HepG2 (cell line): ENCODE measurements around the gene RTN1. TPM values are rescaled to one million over a fixed set of nuclear protein-coding genes. Genes with fewer than 3 reads are reported as not detected.

Experiments
- ATAC-seq: fragments of 200-7000 bp; cut with Tn5 transposase; 3 replicates; pipeline ENCODE4 v1.9.1; 2020; ENCODE audit warnings: mild to moderate bottlenecking, moderate library complexity
- BruUV-seq: library from RNA; stranded (reverse); fragments of 400-500 nt; replicated peaks from 2 replicates; lab custom pipeline; 2021; lab: Mats Ljungman, UMichigan
- CTCF ChIA-PET: fragments of 300-600 bp; formaldehyde crosslinking; extraction: SDS; loops from one replicate; lab custom pipeline; 2021; ENCODE audit warnings: low total read pairs, inconsistent platforms, low intra/inter-chr PET ratio; lab: Yijun Ruan, JAX
- POLR2A ChIA-PET: fragments of 350-600 bp; sonication (Branson Sonifier 250); formaldehyde crosslinking; loops from one replicate; lab custom pipeline; 2020; ENCODE audit warnings: antibody characterized with exemption, inconsistent platforms; lab: Yijun Ruan, JAX
- DNase-seq: peaks from one replicate; pipeline ENCODE4 v3.0.0-alpha.2; 2015; ENCODE audit warnings: low spot score
- FAIRE-seq: peaks from 3 replicates; lab custom pipeline; 2011; peaks lifted over from hg19 to GRCh38; lab: Jason Lieb, UNC
- H2AFZ ChIP-seq: one replicate; pipeline ENCODE4 v1.6.1; 2011; ENCODE audit warnings: low read length, inconsistent platforms
- H3K27ac ChIP-seq: fragments of 300-600 bp; 3 replicates; pipeline ENCODE4 v1.8.0; 2011; ENCODE audit warnings: mixed run types, mild to moderate bottlenecking, mixed read lengths, low read length, inconsistent platforms; ENCODE audit not compliant: insufficient read depth; ENCODE audit errors: extremely low read length
- H3K27me3 ChIP-seq, 2 experiments: fragments of 200-600 bp in 1 of 2; 2 replicates in 1 of 2; 3 replicates in 1 of 2; pipeline versions ENCODE4 v1.6.0 to v1.8.0; 2011; ENCODE audit warnings: low read length in 2 of 2, mild to moderate bottlenecking in 2 of 2, moderate library complexity in 2 of 2, inconsistent platforms in 1 of 2; ENCODE audit not compliant: insufficient read depth in 2 of 2, control insufficient read depth in 1 of 2
- H3K36me3 ChIP-seq, 2 experiments: fragments of 200-600 bp in 1 of 2; replicated peaks in 1 of 2; 2 replicates in 1 of 2; 3 replicates in 1 of 2; pipeline versions ENCODE4 v1.5.1 to v1.8.0; 2011; ENCODE audit warnings: low read length in 2 of 2, inconsistent platforms in 1 of 2; ENCODE audit not compliant: insufficient read depth in 2 of 2, control insufficient read depth in 1 of 2
- H3K4me1 ChIP-seq: 2 replicates; pipeline ENCODE4 v1.5.1; 2012; ENCODE audit warnings: low read length, inconsistent platforms; ENCODE audit not compliant: insufficient read depth
- H3K4me2 ChIP-seq: 2 replicates; pipeline ENCODE4 v1.6.0; 2011; ENCODE audit warnings: low read depth, low read length, inconsistent platforms
- H3K4me3 ChIP-seq, 3 experiments: fragments of 200-600 bp in 1 of 3; sonication (generic), shearing (Covaris generic) in 1 of 3; replicated peaks in 1 of 3; 2 replicates each; pipeline ENCODE4 v1.5.1; 2011 to 2016; ENCODE audit warnings: low read length in 3 of 3, inconsistent platforms in 2 of 3, low read depth in 2 of 3, mild to moderate bottlenecking in 2 of 3, control low read depth in 1 of 3, mixed read lengths in 1 of 3; ENCODE audit not compliant: insufficient read depth in 1 of 3
- H3K79me2 ChIP-seq: one replicate; pipeline ENCODE4 v1.6.1; 2011; ENCODE audit warnings: low read length, inconsistent platforms; ENCODE audit not compliant: insufficient read depth
- H3K9ac ChIP-seq: 2 replicates; pipeline ENCODE4 v1.6.0; 2011; ENCODE audit warnings: mild to moderate bottlenecking, low read depth, low read length, inconsistent platforms; ENCODE audit not compliant: insufficient read depth
- H3K9me3 ChIP-seq: 2 replicates; pipeline ENCODE4 v1.5.1; 2012; ENCODE audit warnings: mild to moderate bottlenecking, low read length
- H4K20me1 ChIP-seq: 2 replicates; pipeline ENCODE4 v1.6.0; 2011; ENCODE audit warnings: inconsistent platforms, mild to moderate bottlenecking, low read length, moderate library complexity; ENCODE audit not compliant: insufficient read depth
- AHR ChIP-seq: IDR thresholded peaks from 2 replicates; pipeline ENCODE4 v1.6.1; 2018; ENCODE audit warnings: missing genetic modification reagents, missing compliant biosample characterization
- GATAD1 ChIP-seq: IDR thresholded peaks from 2 replicates; pipeline ENCODE4 v1.6.1; 2016; ENCODE audit warnings: missing genetic modification reagents, missing compliant biosample characterization
- HDAC2 ChIP-seq: sonication (generic); formaldehyde crosslinking; IDR thresholded peaks from 2 replicates; pipeline ENCODE4 v1.4.0; 2020; ENCODE audit warnings: missing genetic modification reagents
- MIXL1 ChIP-seq: IDR thresholded peaks from 2 replicates; pipeline ENCODE4 v1.6.1; 2016
- POLR2AphosphoS2 ChIP-seq: IDR thresholded peaks from 2 replicates; pipeline ENCODE4 v1.6.1; 2011; ENCODE audit warnings: low read depth, low read length, improper control_type of control experiment
- ZNF235 ChIP-seq: sonication (generic); formaldehyde crosslinking; IDR thresholded peaks from 2 replicates; pipeline ENCODE4 v1.8.1; 2023; ENCODE audit warnings: mild to moderate bottlenecking, missing genetic modification reagents, borderline replicate concordance
- ZNF510 ChIP-seq: sonication (generic); formaldehyde crosslinking; IDR thresholded peaks from 2 replicates; pipeline ENCODE4 v1.4.0; 2020; ENCODE audit warnings: low read depth, mild to moderate bottlenecking, missing genetic modification reagents
- ZNF652 ChIP-seq: IDR thresholded peaks from 2 replicates; pipeline ENCODE4 v1.6.1; 2016; ENCODE audit warnings: low read depth, borderline replicate concordance
- ZNF724P ChIP-seq: sonication (generic); formaldehyde crosslinking; IDR thresholded peaks from 2 replicates; pipeline ENCODE4 v1.8.0; 2022; ENCODE audit warnings: missing genetic modification reagents, borderline replicate concordance
- ZNF782 ChIP-seq: sonication (generic); formaldehyde crosslinking; IDR thresholded peaks from 2 replicates; pipeline ENCODE4 v1.4.0; 2020; ENCODE audit warnings: missing genetic modification reagents, mild to moderate bottlenecking, borderline replicate concordance
- WGBS: methylation state at CpG from one replicate; pipeline ENCODE4 v1.1.6; 2017; ENCODE audit warnings: low lambda C conversion rate; 5-methylcytosine and 5-hydroxymethylcytosine counted together
- in situ Hi-C: cut with HindIII; loops from 2 replicates; pipeline ENCODE4 v1.10.0; 2017; ENCODE audit warnings: low pct_unique_long_range_greater_than_20kb; ENCODE audit not compliant: extremely low pct_ligation_motif_present
- intact Hi-C: fragments of 100-400 bp; cut with micrococcal nuclease; formaldehyde crosslinking; loops from one replicate; pipeline ENCODE4 v1.10.0; 2022; ENCODE audit not compliant: unreplicated experiment
- polyA plus RNA-seq, 8 experiments: library from polyadenylated mRNA; depleted of rRNA in 3 of 8; stranded (reverse) in 7 of 8; unstranded in 1 of 8; fragments of >200 nt; fragmentation: Illumina TruSeq in 4 of 8; extraction: Trizol in 4 of 8; gene quantifications; 2 replicates each; pipeline versions ENCODE4 v1.2.1 to v1.2.3, GENCODE V29; 2011 to 2016; ENCODE audit warnings: low read depth in 4 of 8, missing spikeins in 1 of 8, mixed read lengths in 1 of 8; ENCODE audit not compliant: insufficient read depth in 1 of 8
- total RNA-seq, 5 experiments: library from RNA; depleted of rRNA; stranded (reverse); fragments of >200 nt; fragmentation: Illumina TruSeq; extraction: Trizol; gene quantifications; 2 replicates each; pipeline ENCODE4 v1.2.3, GENCODE V29; 2016; ENCODE audit warnings: low read depth in 1 of 5
- TF ChIP-seq, protein P1 (sequence below): IDR thresholded peaks from 2 replicates; pipeline ENCODE4 v1.6.1; 2016
- TF ChIP-seq, protein P2 (sequence below): sonication (generic); formaldehyde crosslinking; IDR thresholded peaks from 2 replicates; pipeline ENCODE4 v1.4.0; 2020; ENCODE audit warnings: missing genetic modification reagents, borderline replicate concordance
- TF ChIP-seq, protein P3 (sequence below): sonication (generic); formaldehyde crosslinking; IDR thresholded peaks from 2 replicates; pipeline ENCODE4 v1.4.0; 2020; ENCODE audit warnings: missing genetic modification reagents
- TF ChIP-seq, protein P4 (sequence below): sonication (generic); formaldehyde crosslinking; IDR thresholded peaks from 2 replicates; pipeline ENCODE4 v1.4.0; 2020; ENCODE audit warnings: missing genetic modification reagents

Gene RTN1
- total and polyA plus RNA-seq, 2 of the 13 experiments (the other 11 are each of a cell fraction or from before 2014, with no cell fraction given), result 0.04 to 0.18 TPM

DNA sequence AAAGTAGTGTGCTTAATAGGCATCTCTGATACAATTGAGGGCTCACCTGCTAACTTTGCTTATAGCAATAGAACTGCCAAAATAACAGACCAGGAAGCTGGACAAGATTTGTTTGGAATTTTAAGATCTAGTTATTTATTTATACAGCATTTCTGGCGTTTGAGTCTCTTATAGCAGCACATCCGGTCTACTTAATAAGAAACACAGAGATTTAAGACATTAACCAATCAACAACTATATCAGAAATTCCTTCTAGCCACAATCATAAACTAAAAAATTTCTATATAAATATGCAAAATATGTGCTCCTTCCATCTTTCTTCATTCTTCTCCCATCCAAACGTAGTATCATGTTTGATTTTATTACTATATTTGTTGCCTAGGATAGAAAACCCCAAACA is 2.6 kb downstream of the RTN1 start:
- no peaks in the 10 kb centered on the region for H3K36me3 ChIP-seq
- H3K9ac ChIP-seq, result no peak overlapping the region
- 0% methylated on average over 3 of the region's 3 CpGs for WGBS
- no peak overlapping the region for H3K4me3 ChIP-seq
- H3K9me3 ChIP-seq, result no peaks in the 10 kb centered on the region
- no peak for FAIRE-seq
- POLR2A ChIA-PET, result no interaction called here
- DNase-seq, result no peak
- CTCF ChIA-PET, result no interaction called here
- H3K4me2 ChIP-seq, result no peak overlapping the region
- no peak overlapping the region for H3K27ac ChIP-seq
- no peaks in the 10 kb centered on the region for H3K79me2 ChIP-seq
- H2AFZ ChIP-seq, result no peak overlapping the region
- peaks cover 8% of the 10 kb centered on the region; the same call in 1 of the 2 replicates for H3K4me1 ChIP-seq
- no peak for ATAC-seq
- BruUV-seq, result no TSS peak
- intact Hi-C loops (no loop called here), in situ Hi-C loops (no loop called here)
- no peaks in the 10 kb centered on the region for H4K20me1 ChIP-seq
- peaks cover 0 to 30% of the 10 kb centered on the region in 2 experiments; a peak in 2 of 5 replicates for H3K27me3 ChIP-seq
- no peak for TF ChIP-seq ZNF652 (CRISPR knock-in tag)
- TF ChIP-seq ZNF235, result no peak
- no peak for TF ChIP-seq ZNF724P (CRISPR knock-in tag)
- TF ChIP-seq GATAD1 (CRISPR knock-in tag), result no peak
- TF ChIP-seq, protein P1, sequence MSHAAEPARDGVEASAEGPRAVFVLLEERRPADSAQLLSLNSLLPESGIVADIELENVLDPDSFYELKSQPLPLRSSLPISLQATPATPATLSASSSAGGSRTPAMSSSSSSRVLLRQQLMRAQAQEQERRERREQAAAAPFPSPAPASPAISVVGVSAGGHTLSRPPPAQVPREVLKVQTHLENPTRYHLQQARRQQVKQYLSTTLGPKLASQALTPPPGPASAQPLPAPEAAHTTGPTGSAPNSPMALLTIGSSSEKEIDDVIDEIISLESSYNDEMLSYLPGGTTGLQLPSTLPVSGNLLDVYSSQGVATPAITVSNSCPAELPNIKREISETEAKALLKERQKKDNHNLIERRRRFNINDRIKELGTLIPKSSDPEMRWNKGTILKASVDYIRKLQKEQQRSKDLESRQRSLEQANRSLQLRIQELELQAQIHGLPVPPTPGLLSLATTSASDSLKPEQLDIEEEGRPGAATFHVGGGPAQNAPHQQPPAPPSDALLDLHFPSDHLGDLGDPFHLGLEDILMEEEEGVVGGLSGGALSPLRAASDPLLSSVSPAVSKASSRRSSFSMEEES (CRISPR knock-in tag), result no peak
- TF ChIP-seq ZNF782 (CRISPR knock-in tag), result no peak
- TF ChIP-seq ZNF510 (CRISPR knock-in tag), result no peak
- TF ChIP-seq, protein P2, sequence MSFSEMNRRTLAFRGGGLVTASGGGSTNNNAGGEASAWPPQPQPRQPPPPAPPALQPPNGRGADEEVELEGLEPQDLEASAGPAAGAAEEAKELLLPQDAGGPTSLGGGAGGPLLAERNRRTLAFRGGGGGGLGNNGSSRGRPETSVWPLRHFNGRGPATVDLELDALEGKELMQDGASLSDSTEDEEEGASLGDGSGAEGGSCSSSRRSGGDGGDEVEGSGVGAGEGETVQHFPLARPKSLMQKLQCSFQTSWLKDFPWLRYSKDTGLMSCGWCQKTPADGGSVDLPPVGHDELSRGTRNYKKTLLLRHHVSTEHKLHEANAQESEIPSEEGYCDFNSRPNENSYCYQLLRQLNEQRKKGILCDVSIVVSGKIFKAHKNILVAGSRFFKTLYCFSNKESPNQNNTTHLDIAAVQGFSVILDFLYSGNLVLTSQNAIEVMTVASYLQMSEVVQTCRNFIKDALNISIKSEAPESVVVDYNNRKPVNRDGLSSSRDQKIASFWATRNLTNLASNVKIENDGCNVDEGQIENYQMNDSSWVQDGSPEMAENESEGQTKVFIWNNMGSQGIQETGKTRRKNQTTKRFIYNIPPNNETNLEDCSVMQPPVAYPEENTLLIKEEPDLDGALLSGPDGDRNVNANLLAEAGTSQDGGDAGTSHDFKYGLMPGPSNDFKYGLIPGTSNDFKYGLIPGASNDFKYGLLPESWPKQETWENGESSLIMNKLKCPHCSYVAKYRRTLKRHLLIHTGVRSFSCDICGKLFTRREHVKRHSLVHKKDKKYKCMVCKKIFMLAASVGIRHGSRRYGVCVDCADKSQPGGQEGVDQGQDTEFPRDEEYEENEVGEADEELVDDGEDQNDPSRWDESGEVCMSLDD (CRISPR knock-in tag), result no peak
- TF ChIP-seq AHR (CRISPR knock-in tag), result no peak
- no peak for TF ChIP-seq MIXL1
- TF ChIP-seq, protein P3, sequence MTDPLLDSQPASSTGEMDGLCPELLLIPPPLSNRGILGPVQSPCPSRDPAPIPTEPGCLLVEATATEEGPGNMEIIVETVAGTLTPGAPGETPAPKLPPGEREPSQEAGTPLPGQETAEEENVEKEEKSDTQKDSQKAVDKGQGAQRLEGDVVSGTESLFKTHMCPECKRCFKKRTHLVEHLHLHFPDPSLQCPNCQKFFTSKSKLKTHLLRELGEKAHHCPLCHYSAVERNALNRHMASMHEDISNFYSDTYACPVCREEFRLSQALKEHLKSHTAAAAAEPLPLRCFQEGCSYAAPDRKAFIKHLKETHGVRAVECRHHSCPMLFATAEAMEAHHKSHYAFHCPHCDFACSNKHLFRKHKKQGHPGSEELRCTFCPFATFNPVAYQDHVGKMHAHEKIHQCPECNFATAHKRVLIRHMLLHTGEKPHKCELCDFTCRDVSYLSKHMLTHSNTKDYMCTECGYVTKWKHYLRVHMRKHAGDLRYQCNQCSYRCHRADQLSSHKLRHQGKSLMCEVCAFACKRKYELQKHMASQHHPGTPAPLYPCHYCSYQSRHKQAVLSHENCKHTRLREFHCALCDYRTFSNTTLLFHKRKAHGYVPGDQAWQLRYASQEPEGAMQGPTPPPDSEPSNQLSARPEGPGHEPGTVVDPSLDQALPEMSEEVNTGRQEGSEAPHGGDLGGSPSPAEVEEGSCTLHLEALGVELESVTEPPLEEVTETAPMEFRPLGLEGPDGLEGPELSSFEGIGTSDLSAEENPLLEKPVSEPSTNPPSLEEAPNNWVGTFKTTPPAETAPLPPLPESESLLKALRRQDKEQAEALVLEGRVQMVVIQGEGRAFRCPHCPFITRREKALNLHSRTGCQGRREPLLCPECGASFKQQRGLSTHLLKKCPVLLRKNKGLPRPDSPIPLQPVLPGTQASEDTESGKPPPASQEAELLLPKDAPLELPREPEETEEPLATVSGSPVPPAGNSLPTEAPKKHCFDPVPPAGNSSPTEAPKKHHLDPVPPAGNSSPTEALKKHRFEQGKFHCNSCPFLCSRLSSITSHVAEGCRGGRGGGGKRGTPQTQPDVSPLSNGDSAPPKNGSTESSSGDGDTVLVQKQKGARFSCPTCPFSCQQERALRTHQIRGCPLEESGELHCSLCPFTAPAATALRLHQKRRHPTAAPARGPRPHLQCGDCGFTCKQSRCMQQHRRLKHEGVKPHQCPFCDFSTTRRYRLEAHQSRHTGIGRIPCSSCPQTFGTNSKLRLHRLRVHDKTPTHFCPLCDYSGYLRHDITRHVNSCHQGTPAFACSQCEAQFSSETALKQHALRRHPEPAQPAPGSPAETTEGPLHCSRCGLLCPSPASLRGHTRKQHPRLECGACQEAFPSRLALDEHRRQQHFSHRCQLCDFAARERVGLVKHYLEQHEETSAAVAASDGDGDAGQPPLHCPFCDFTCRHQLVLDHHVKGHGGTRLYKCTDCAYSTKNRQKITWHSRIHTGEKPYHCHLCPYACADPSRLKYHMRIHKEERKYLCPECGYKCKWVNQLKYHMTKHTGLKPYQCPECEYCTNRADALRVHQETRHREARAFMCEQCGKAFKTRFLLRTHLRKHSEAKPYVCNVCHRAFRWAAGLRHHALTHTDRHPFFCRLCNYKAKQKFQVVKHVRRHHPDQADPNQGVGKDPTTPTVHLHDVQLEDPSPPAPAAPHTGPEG (CRISPR knock-in tag), result no peak
- TF ChIP-seq, protein P4, sequence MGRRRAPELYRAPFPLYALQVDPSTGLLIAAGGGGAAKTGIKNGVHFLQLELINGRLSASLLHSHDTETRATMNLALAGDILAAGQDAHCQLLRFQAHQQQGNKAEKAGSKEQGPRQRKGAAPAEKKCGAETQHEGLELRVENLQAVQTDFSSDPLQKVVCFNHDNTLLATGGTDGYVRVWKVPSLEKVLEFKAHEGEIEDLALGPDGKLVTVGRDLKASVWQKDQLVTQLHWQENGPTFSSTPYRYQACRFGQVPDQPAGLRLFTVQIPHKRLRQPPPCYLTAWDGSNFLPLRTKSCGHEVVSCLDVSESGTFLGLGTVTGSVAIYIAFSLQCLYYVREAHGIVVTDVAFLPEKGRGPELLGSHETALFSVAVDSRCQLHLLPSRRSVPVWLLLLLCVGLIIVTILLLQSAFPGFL (CRISPR knock-in tag), result no peak
- TF ChIP-seq HDAC2 (CRISPR knock-in tag), result no peak
- TF ChIP-seq POLR2AphosphoS2, result no peak
